A549 (cell line): Measurements from ENCODE around the gene TSR1. TPM values are rescaled to one million over a fixed set of nuclear protein-coding genes. Genes with fewer than 3 reads are reported as not detected.

ENCODE experiments used
- polyA plus RNA-seq, 4 experiments: library from polyadenylated mRNA; depleted of rRNA in 3 of 4; stranded (reverse); fragments of >200 nt; fragmentation: RNase III in 1 of 4; extraction: RNeasy Plus Mini Kit Qiagen cat#74134 plus additional on column Dnase treatment in 1 of 4; gene quantifications; 2 replicates in 3 of 4; 3 replicates in 1 of 4; pipeline ENCODE4 v1.2.3, GENCODE V29; 2011 to 2017
- small RNA-seq, 6 experiments: library from RNA; depleted of rRNA; stranded (forward); fragments of <200 nt; gene quantifications; one replicate each; pipeline ENCODE3, GENCODE V24; 2012

The TSR1 gene
- polyA plus RNA-seq, 2 of the 4 experiments (the other 2 are of a cell fraction): 38.3 to 84.1 TPM

Small RNA genes within 50 kb of the gene (small RNA-seq; reads per million reads assigned to genes)
- 0 reads per million in 6 experiments for gene AC006435.3
- 33.7 to 603 (median 158) reads per million in 6 experiments for gene SNORD91A
- 0 to 22.3 (median 5.7) reads per million in 6 experiments for gene SNORD91B

Other genes with a start within 250 kb of the TSR1 start
- 4.7 and 13.1 TPM in 2 replicates for gene SMG6, start 32.7 kb downstream of the TSR1 start, polyA plus RNA-seq (2011; rRNA removed)
- 17.0 to 17.9 TPM (median 17.2 TPM) in 3 replicates for gene SMG6, start 32.7 kb downstream of the TSR1 start, polyA plus RNA-seq (2017; fragmentation: RNase III; extraction: RNeasy Plus Mini Kit Qiagen cat#74134 plus additional on column Dnase treatment)
- 13.2 and 16.2 TPM in 2 replicates for gene SRR, start 32.5 kb downstream of the TSR1 start, polyA plus RNA-seq (2011; rRNA removed)
- 14.8 to 21.4 TPM (median 16.7 TPM) in 3 replicates for gene SRR, start 32.5 kb downstream of the TSR1 start, polyA plus RNA-seq (2017; fragmentation: RNase III; extraction: RNeasy Plus Mini Kit Qiagen cat#74134 plus additional on column Dnase treatment)
- 24.9 and 37.0 TPM in 2 replicates for gene SGSM2, start 1.0 kb upstream of the TSR1 start, polyA plus RNA-seq (2011; rRNA removed)
- gene SGSM2, start 1.0 kb upstream of the TSR1 start, polyA plus RNA-seq (2017; fragmentation: RNase III; extraction: RNeasy Plus Mini Kit Qiagen cat#74134 plus additional on column Dnase treatment): 45.3 to 55.3 TPM (median 53.3 TPM) in 3 replicates
- gene MNT, start 64.6 kb upstream of the TSR1 start, polyA plus RNA-seq (2011; rRNA removed): 4.5 and 5.7 TPM in 2 replicates
- 22.7 to 30.8 TPM (median 25.9 TPM) in 3 replicates for gene MNT, start 64.6 kb upstream of the TSR1 start, polyA plus RNA-seq (2017; fragmentation: RNase III; extraction: RNeasy Plus Mini Kit Qiagen cat#74134 plus additional on column Dnase treatment)
- 58.0 and 58.4 TPM in 2 replicates for gene METTL16, start 175.4 kb upstream of the TSR1 start, polyA plus RNA-seq (2011; rRNA removed)
- 26.4 to 28.3 TPM (median 26.5 TPM) in 3 replicates for gene METTL16, start 175.4 kb upstream of the TSR1 start, polyA plus RNA-seq (2017; fragmentation: RNase III; extraction: RNeasy Plus Mini Kit Qiagen cat#74134 plus additional on column Dnase treatment)